ENCODE results near the gene CAMK2B. TPM values are rescaled to one million over a fixed set of nuclear protein-coding genes. Genes with fewer than 3 reads are reported as not detected.

The CAMK2B gene
- polyA plus RNA-seq, 2 of the 4 experiments (the other 2 are of a cell fraction), result 0.17 TPM; not detected in 1

- TF ChIP-seq, protein P1, sequence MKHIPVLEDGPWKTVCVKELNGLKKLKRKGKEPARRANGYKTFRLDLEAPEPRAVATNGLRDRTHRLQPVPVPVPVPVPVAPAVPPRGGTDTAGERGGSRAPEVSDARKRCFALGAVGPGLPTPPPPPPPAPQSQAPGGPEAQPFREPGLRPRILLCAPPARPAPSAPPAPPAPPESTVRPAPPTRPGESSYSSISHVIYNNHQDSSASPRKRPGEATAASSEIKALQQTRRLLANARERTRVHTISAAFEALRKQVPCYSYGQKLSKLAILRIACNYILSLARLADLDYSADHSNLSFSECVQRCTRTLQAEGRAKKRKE (CRISPR knock-in tag; IDR thresholded peaks at IDR 0.05; ENCODE audit: low read depth), result no peak
- TF ChIP-seq KDM5A (IDR thresholded peaks at IDR 0.05) (no peak), EHF (CRISPR knock-in tag; IDR thresholded peaks at IDR 0.05) (no peak), MAZ (IDR thresholded peaks at IDR 0.05; ENCODE audit: borderline replicate concordance, low read depth, low read length) (no peak), RCOR1 (IDR thresholded peaks at IDR 0.05; ENCODE audit: low read depth, low read length) (no peak), EP300 (IDR thresholded peaks at IDR 0.05) (no peak), TP53 (CRISPR knock-in tag; IDR thresholded peaks at IDR 0.05) (no peak), HEYL (CRISPR knock-in tag; IDR thresholded peaks at IDR 0.05) (no peak)
- TF ChIP-seq, protein P2, sequence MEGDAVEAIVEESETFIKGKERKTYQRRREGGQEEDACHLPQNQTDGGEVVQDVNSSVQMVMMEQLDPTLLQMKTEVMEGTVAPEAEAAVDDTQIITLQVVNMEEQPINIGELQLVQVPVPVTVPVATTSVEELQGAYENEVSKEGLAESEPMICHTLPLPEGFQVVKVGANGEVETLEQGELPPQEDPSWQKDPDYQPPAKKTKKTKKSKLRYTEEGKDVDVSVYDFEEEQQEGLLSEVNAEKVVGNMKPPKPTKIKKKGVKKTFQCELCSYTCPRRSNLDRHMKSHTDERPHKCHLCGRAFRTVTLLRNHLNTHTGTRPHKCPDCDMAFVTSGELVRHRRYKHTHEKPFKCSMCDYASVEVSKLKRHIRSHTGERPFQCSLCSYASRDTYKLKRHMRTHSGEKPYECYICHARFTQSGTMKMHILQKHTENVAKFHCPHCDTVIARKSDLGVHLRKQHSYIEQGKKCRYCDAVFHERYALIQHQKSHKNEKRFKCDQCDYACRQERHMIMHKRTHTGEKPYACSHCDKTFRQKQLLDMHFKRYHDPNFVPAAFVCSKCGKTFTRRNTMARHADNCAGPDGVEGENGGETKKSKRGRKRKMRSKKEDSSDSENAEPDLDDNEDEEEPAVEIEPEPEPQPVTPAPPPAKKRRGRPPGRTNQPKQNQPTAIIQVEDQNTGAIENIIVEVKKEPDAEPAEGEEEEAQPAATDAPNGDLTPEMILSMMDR (IDR thresholded peaks at IDR 0.05), result no peak
- TF ChIP-seq, protein P3, sequence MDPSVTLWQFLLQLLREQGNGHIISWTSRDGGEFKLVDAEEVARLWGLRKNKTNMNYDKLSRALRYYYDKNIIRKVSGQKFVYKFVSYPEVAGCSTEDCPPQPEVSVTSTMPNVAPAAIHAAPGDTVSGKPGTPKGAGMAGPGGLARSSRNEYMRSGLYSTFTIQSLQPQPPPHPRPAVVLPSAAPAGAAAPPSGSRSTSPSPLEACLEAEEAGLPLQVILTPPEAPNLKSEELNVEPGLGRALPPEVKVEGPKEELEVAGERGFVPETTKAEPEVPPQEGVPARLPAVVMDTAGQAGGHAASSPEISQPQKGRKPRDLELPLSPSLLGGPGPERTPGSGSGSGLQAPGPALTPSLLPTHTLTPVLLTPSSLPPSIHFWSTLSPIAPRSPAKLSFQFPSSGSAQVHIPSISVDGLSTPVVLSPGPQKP (IDR thresholded peaks at IDR 0.05; ENCODE audit: low read depth, low read length), result no peak
- Histone ChIP-seq H3K4me3 (no peak overlapping the region), H3K4me2 (no peak overlapping the region), H3K27ac (no peak overlapping the region), H3K4me1 (no peaks in the 10 kb centered on the region), H3K9me3 (no peaks in the 10 kb centered on the region)
- DNase-seq (ENCODE audit: low read depth in 1 of 2, low spot score in 1 of 2) (no peak), ATAC-seq (peak in 1 of 2 experiments; percentile 7; a peak in 2 of 6 replicates), FAIRE-seq (no peak)
- CTCF ChIA-PET, result interaction anchor here (0.9 to 2.4 kb wide), 3 partner anchors 25 to 920 kb away, joined by 3 to 10 read pairs (median 3); no protein-coding TSS in a partner anchor
- POLR2A ChIA-PET, result no interaction called here
- 85% methylated on average over 8 of the region's 8 CpGs for WGBS (ENCODE audit: missing lambda C conversion rate)
Measured at GRCh38 chr7:44216019-44216418, 109.4 kb downstream of the CAMK2B start.

DNA sequence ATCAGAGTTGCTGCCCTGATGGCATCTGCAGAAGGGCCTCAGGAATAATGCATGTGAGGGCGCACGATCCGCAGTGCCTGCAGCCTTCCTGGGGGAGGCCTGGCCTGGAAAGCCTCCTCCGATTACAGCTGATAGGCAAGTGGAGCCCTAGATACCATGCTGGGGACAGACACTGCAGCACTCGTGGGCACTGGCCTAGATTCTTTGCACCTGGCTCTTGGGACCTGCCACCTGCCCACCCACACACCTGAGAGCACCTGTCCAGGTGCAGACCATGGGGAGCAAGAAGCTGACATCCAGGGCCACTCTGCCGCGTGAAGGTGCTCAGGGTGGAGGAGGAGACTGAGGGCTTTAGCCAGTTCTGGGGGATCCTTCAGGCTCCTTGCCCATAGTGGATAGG, 109.9 kb downstream of the CAMK2B start:
- WGBS (ENCODE audit: missing lambda C conversion rate), result 93% methylated on average over 3 of the region's 7 CpGs
- TF ChIP-seq NPAS2 (CRISPR knock-in tag; IDR thresholded peaks at IDR 0.05; ENCODE audit: borderline replicate concordance) (no peak), CEBPB (IDR thresholded peaks at IDR 0.05) (no peak), TP53 (CRISPR knock-in tag; IDR thresholded peaks at IDR 0.05) (no peak), HEYL (CRISPR knock-in tag; IDR thresholded peaks at IDR 0.05) (no peak), JUN (IDR thresholded peaks at IDR 0.05) (no peak), RARB (CRISPR knock-in tag; IDR thresholded peaks at IDR 0.05) (no peak), JUNB (IDR thresholded peaks at IDR 0.05) (no peak), ESRRA (IDR thresholded peaks at IDR 0.05; ENCODE audit: borderline replicate concordance, low read length) (no peak), ZFP36 (IDR thresholded peaks at IDR 0.05; ENCODE audit: borderline replicate concordance, partially characterized antibody) (no peak), HOXB5 (CRISPR knock-in tag; IDR thresholded peaks at IDR 0.05) (no peak), TFCP2L1 (CRISPR knock-in tag; IDR thresholded peaks at IDR 0.05) (no peak), POLR2A (IDR thresholded peaks at IDR 0.05; ENCODE audit: low read length) (no peak), SMC3 (IDR thresholded peaks at IDR 0.05) (no peak), HDAC2 (IDR thresholded peaks at IDR 0.05) (no peak)
- TF ChIP-seq, protein P3 (IDR thresholded peaks at IDR 0.05; ENCODE audit: low read depth, low read length), result no peak
- no peak for ATAC-seq
- no peak for FAIRE-seq
- ChIA-PET POLR2A (no interaction called here), CTCF (interaction anchor here (0.9 to 2.4 kb wide), 3 partner anchors 25 to 921 kb away, joined by 3 to 10 read pairs (median 3); no protein-coding TSS in a partner anchor)
- Histone ChIP-seq H3K4me2 (no peak overlapping the region), H3K4me1 (no peaks in the 10 kb centered on the region), H3K4me3 (no peak overlapping the region), H3K27ac (no peak overlapping the region), H3K9me3 (no peaks in the 10 kb centered on the region)
- no peak for DNase-seq (ENCODE audit: low read depth in 1 of 2, low spot score in 1 of 2)
